ENCODE results near the gene ZNF287. TPM values are rescaled to one million over a fixed set of nuclear protein-coding genes. Genes with fewer than 3 reads are reported as not detected.

The ZNF287 gene
- total RNA-seq, 1 experiment from 2014 or later, result 5.4 TPM

- H3K4me1 Mint-ChIP-seq, result peaks cover 33% of the 10 kb centered on the region
- H3K27ac Mint-ChIP-seq, result no peak overlapping the region
- CTCF ChIA-PET, result interaction anchor here (0.5 to 8.8 kb wide), 3 partner anchors 19 to 83 kb away, joined by 3 to 204 read pairs (median 4); no protein-coding TSS in a partner anchor
Measured at GRCh38 chr17:16515933-16516332, 53.1 kb downstream of the ZNF287 start.

More at GRCh38 chr17:16515933-16516332, 53.1 kb downstream of the ZNF287 start:
- H3K27me3 Mint-ChIP-seq (ENCODE audit: low read depth), result peaks cover 23% of the 10 kb centered on the region
- H3K36me3 Mint-ChIP-seq, result no peaks in the 10 kb centered on the region
- TF ChIP-seq, protein P1, sequence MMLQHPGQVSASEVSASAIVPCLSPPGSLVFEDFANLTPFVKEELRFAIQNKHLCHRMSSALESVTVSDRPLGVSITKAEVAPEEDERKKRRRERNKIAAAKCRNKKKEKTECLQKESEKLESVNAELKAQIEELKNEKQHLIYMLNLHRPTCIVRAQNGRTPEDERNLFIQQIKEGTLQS (CRISPR knock-in tag; conservative IDR thresholded peaks at IDR 0.05), result no peak
- TF ChIP-seq AFF4 (CRISPR knock-in tag; IDR thresholded peaks at IDR 0.05; ENCODE audit: borderline replicate concordance), result no peak
- TF ChIP-seq CTCF (IDR thresholded peaks at IDR 0.05), result no peak
- TF ChIP-seq ATF1 (CRISPR knock-in tag; IDR thresholded peaks at IDR 0.05), result no peak
- no peak for TF ChIP-seq MLX (CRISPR knock-in tag; IDR thresholded peaks at IDR 0.05)
- no peak for TF ChIP-seq USF2 (CRISPR knock-in tag; IDR thresholded peaks at IDR 0.05)
- TF ChIP-seq EMX1 (CRISPR knock-in tag; IDR thresholded peaks at IDR 0.05), result no peak
- TF ChIP-seq RORB (CRISPR knock-in tag; IDR thresholded peaks at IDR 0.05), result no peak
- TF ChIP-seq MYBL2 (CRISPR knock-in tag; IDR thresholded peaks at IDR 0.05), result no peak
- no peak for TF ChIP-seq E2F5 (CRISPR knock-in tag; IDR thresholded peaks at IDR 0.05)
- no peak for TF ChIP-seq ZNF396 (CRISPR knock-in tag; IDR thresholded peaks at IDR 0.05; ENCODE audit: borderline replicate concordance)
- TF ChIP-seq HMGXB4 (CRISPR knock-in tag; IDR thresholded peaks at IDR 0.05), result no peak
- POLR2A ChIA-PET, result no interaction called here
- DNase-seq (ENCODE audit: low spot score) (no peak), ATAC-seq (no peak)
- H3K4me3 Mint-ChIP-seq, result no peak overlapping the region
- H3K9me3 Mint-ChIP-seq, result no peaks in the 10 kb centered on the region

Data from WTC11 (cell line).